BJ (cell line): Measurements from ENCODE around the gene PDE1C. TPM values are rescaled to one million over a fixed set of nuclear protein-coding genes. Genes with fewer than 3 reads are reported as not detected.

Experiments
- CTCF ChIA-PET: fragments of 350-600 bp; formaldehyde crosslinking; extraction: SDS; loops from one replicate; lab custom pipeline; 2021; ENCODE audit warnings: antibody characterized with exemption, inconsistent platforms; lab: Yijun Ruan, JAX
- POLR2A ChIA-PET: fragments of 300-600 bp; sonication (Branson Sonifier 250); formaldehyde crosslinking; extraction: SDS; loops from one replicate; lab custom pipeline; 2021; ENCODE audit warnings: antibody characterized with exemption; lab: Charles Lee
- DNase-seq: peaks from one replicate; pipeline ENCODE4 v3.0.0-alpha.2; 2011; ENCODE audit warnings: low read depth
- H3K27me3 ChIP-seq: 2 replicates; pipeline ENCODE4 v1.6.0; 2011; ENCODE audit warnings: low read length; ENCODE audit not compliant: control insufficient read depth, insufficient read depth
- H3K36me3 ChIP-seq: 2 replicates; pipeline ENCODE4 v1.5.1; 2011; ENCODE audit warnings: low read length; ENCODE audit not compliant: control insufficient read depth, insufficient read depth
- H3K4me3 ChIP-seq: 2 replicates; pipeline ENCODE4 v1.5.1; 2011; ENCODE audit warnings: low read depth, mild to moderate bottlenecking, control low read depth, low read length
- polyA plus RNA-seq: library from polyadenylated mRNA; depleted of rRNA; stranded (reverse); fragments of >200 nt; gene quantifications from 2 replicates; pipeline ENCODE4 v1.2.3, GENCODE V29; 2011
- TF ChIP-seq, protein P1 (sequence below): IDR thresholded peaks from 2 replicates; pipeline ENCODE4 v1.5.1; 2011; ENCODE audit warnings: low read depth, mild to moderate bottlenecking, control low read depth, inconsistent platforms, low read length, moderate library complexity; ENCODE audit not compliant: insufficient read depth

PDE1C gene
- polyA plus RNA-seq, 1 experiment: 19.6 TPM

DNA sequence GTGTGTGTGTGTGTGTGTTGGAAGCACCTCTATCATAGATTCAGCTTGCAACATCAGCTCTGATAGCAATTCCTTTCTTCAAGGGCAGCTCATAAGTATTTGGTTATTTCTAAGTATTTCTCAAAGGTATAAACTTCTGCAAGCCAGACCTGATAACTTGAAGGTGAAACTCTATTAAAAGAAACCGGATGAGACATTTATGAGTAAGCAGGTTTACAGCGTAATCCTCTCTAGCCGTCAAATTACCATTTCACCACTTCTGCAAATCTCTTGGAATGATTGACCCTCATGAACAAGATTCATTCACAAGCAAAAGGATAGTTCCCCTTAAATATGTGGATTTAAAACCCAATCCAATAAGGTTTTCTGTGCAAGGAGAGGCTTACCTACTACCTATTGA, 23.1 kb downstream of the PDE1C start:
- 0 out of 2 replicates have a peak, but pooled peaks cover 1% of the 10 kb centered on the region for H3K36me3 ChIP-seq
- H3K4me3 ChIP-seq: no peak overlapping the region
- TF ChIP-seq, protein P1, sequence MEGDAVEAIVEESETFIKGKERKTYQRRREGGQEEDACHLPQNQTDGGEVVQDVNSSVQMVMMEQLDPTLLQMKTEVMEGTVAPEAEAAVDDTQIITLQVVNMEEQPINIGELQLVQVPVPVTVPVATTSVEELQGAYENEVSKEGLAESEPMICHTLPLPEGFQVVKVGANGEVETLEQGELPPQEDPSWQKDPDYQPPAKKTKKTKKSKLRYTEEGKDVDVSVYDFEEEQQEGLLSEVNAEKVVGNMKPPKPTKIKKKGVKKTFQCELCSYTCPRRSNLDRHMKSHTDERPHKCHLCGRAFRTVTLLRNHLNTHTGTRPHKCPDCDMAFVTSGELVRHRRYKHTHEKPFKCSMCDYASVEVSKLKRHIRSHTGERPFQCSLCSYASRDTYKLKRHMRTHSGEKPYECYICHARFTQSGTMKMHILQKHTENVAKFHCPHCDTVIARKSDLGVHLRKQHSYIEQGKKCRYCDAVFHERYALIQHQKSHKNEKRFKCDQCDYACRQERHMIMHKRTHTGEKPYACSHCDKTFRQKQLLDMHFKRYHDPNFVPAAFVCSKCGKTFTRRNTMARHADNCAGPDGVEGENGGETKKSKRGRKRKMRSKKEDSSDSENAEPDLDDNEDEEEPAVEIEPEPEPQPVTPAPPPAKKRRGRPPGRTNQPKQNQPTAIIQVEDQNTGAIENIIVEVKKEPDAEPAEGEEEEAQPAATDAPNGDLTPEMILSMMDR: no peak
- no peaks in the 10 kb centered on the region for H3K27me3 ChIP-seq
- ChIA-PET POLR2A (no interaction called here), CTCF (no interaction called here)
- DNase-seq: no peak

DNA sequence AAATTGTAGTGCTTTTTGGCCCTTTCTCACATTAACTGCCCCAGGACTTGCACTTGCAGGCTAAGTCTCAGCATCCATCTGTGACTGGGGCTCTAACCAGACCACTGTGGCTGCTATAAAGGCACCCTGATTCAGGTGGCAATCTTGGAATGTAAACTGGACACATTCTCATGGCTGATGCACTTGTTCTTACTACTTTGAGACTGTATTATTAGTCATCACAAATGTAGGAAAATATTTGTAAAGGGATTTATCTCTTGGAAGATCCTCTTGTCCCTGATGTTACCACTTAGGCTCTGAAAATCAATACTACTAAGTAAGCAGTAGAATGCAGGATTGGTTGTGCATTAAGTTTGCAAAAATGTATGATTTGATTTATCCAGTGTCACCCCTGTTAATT, 25.0 kb downstream of the PDE1C start:
- TF ChIP-seq, protein P1: no peak
- Histone ChIP-seq H3K27me3 (no peaks in the 10 kb centered on the region), H3K4me3 (no peak overlapping the region), H3K36me3 (no peaks in the 10 kb centered on the region)
- POLR2A ChIA-PET: no interaction called here
- no peak for DNase-seq
- CTCF ChIA-PET: no interaction called here

GRCh38 chr7:32044739-32045138, 25.5 kb downstream of the PDE1C start:
- Histone ChIP-seq H3K36me3 (no peaks in the 10 kb centered on the region), H3K27me3 (no peaks in the 10 kb centered on the region), H3K4me3 (no peak overlapping the region)
- TF ChIP-seq, protein P1: no peak
- ChIA-PET CTCF (no interaction called here), POLR2A (no interaction called here)
- no peak for DNase-seq

GRCh38 chr7:32043688-32044087, 26.5 kb downstream of the PDE1C start:
- POLR2A ChIA-PET: no interaction called here
- DNase-seq: no peak

DNA sequence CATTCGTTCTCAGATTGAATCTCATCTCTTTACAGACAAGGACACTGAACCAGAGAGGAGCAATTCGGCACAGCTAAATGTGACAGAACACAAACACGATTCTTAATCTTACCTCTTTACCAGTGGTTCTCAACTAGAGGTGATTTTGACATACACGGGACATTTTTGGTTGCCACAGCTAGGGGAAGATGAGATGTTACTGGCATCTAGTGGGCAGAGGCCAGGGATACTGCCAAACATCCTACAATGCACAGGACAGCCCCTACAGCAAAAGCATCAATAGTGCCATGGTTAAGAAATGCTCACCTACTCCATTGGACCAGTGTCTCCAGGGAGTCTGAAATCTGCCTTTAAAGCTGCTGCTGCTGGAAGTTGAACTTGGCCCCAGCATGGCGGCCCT, 27.3 kb downstream of the PDE1C start:
- no peak overlapping the region for H3K4me3 ChIP-seq
- no peak for DNase-seq
- H3K27me3 ChIP-seq: no peaks in the 10 kb centered on the region
- ChIA-PET POLR2A (no interaction called here), CTCF (interaction anchor here (0.6 to 1.1 kb wide), 2 partner anchors 12 to 266 kb away, joined by 3 read pairs; no protein-coding TSS in a partner anchor)
- H3K36me3 ChIP-seq: no peaks in the 10 kb centered on the region
- TF ChIP-seq, protein P1: no peak

More at GRCh38 chr7:32043688-32044087, 26.5 kb downstream of the PDE1C start:
- TF ChIP-seq, protein P1: no peak
- Histone ChIP-seq H3K36me3 (no peaks in the 10 kb centered on the region), H3K27me3 (no peaks in the 10 kb centered on the region), H3K4me3 (no peak overlapping the region)
- CTCF ChIA-PET: interaction anchor here (1.1 kb wide), 1 partner anchor 11 kb away, joined by 3 read pairs; no protein-coding TSS in a partner anchor
